Ovary (tissue), 3 donors: ENCODE measurements around the gene ICE1.

ENCODE experiments used
- POLR2A ChIP-seq: fragments of 450-650 bp; IDR thresholded peaks from one replicate; pipeline ENCODE4 v1.6.1; 2017; ENCODE audit warnings: antibody characterized with exemption, mild to moderate bottlenecking, moderate library complexity
- TF ChIP-seq, protein P1 (sequence below), 3 donors: fragments of 450-650 bp in 2 of 3; fragments of 200-600 bp in 1 of 3; IDR thresholded peaks; one replicate each; pipeline versions ENCODE4 v1.5.1 to v1.8.0; 2016 to 2022; ENCODE audit warnings: antibody characterized with exemption in 3 of 3, mild to moderate bottlenecking in 1 of 3
- donor health status: DM: no; HTN: no; CAD: no.

DNA sequence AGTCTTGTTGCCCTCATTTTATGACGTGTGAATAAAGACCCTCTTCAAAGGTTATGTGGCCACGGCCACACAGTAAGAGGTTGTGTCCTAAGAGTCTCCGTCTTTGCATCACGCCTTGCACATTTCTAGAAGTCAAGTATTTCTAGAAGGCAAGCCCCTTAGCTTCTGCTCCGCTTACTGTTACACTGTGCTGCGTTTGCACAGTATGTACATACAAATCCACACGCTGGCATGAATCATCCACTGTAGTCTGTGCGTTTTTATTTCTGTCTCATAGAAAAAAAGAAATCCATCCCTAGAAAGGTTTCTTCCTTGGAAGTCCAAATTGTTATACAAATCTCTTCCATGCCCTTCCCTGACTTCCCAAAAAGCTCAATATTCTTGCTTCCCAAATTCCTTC, 21.4 kb upstream of the ICE1 start:
- TF ChIP-seq, protein P1, sequence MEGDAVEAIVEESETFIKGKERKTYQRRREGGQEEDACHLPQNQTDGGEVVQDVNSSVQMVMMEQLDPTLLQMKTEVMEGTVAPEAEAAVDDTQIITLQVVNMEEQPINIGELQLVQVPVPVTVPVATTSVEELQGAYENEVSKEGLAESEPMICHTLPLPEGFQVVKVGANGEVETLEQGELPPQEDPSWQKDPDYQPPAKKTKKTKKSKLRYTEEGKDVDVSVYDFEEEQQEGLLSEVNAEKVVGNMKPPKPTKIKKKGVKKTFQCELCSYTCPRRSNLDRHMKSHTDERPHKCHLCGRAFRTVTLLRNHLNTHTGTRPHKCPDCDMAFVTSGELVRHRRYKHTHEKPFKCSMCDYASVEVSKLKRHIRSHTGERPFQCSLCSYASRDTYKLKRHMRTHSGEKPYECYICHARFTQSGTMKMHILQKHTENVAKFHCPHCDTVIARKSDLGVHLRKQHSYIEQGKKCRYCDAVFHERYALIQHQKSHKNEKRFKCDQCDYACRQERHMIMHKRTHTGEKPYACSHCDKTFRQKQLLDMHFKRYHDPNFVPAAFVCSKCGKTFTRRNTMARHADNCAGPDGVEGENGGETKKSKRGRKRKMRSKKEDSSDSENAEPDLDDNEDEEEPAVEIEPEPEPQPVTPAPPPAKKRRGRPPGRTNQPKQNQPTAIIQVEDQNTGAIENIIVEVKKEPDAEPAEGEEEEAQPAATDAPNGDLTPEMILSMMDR (IDR thresholded peaks at IDR 0.05): no peak
- TF ChIP-seq POLR2A: no peak
